Measurements from ENCODE around the gene TP53. TPM values are rescaled to one million over a fixed set of nuclear protein-coding genes. Genes with fewer than 3 reads are reported as not detected.
"Not testable (repeated sequence)": the region's sequence is repeated elsewhere in the genome, so short reads cannot be mapped to it uniquely, and the experiment has no call there.

The TP53 gene
- total RNA-seq, 2 donors from 2014 or later, result 52.3 to 65.0 TPM

DNA sequence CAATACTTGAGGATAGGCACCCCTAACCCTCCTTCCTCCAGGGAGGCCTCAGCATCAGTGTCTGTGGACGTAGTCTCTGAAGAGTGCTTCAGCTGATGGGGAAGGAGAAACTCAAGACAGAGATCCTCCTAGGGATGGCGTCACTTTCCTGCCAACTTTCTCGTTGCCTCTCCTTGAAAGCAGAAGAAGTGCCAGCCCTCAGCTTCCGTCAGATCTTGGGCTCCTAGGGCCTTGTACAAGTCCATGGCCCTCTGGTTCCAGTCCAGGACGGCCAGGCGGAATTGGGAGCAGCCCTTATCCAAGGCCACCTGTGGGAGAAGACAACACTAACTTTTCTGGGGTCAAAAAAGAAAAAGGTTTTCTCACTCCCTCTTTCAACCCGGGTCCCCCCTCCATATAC, 61.0 kb downstream of the TP53 start:
- 84% methylated on average over 7 of the region's 7 CpGs for WGBS
- no peak for DNase-seq (ENCODE audit: low spot score)
- Histone ChIP-seq H3K4me1 (replicated peaks) (no peaks in the 10 kb centered on the region), H3K27ac (peak overlapping the region in 1 of 2 donors; percentile 97), H3K9me3 (no peaks in the 10 kb centered on the region), H3K4me3 (peak overlapping the region in 1 of 2 donors; percentile 87), H3K36me3 (no peaks in the 10 kb centered on the region), H3K27me3 (replicated peaks; ENCODE audit: insufficient read depth) (no peaks in the 10 kb centered on the region)
- no peak for TF ChIP-seq POLR2A (IDR thresholded peaks at IDR 0.05)
- no peak for TF ChIP-seq POLR2AphosphoS5 (IDR thresholded peaks at IDR 0.05)
- TF ChIP-seq, protein P1, sequence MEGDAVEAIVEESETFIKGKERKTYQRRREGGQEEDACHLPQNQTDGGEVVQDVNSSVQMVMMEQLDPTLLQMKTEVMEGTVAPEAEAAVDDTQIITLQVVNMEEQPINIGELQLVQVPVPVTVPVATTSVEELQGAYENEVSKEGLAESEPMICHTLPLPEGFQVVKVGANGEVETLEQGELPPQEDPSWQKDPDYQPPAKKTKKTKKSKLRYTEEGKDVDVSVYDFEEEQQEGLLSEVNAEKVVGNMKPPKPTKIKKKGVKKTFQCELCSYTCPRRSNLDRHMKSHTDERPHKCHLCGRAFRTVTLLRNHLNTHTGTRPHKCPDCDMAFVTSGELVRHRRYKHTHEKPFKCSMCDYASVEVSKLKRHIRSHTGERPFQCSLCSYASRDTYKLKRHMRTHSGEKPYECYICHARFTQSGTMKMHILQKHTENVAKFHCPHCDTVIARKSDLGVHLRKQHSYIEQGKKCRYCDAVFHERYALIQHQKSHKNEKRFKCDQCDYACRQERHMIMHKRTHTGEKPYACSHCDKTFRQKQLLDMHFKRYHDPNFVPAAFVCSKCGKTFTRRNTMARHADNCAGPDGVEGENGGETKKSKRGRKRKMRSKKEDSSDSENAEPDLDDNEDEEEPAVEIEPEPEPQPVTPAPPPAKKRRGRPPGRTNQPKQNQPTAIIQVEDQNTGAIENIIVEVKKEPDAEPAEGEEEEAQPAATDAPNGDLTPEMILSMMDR (IDR thresholded peaks at IDR 0.05), result no peak
- intact Hi-C loops (cut with DNase I), result loop anchor here (5.0 kb wide), 1 partner anchor 61 kb away; the partner anchor contains the start of genes TP53 and WRAP53

DNA sequence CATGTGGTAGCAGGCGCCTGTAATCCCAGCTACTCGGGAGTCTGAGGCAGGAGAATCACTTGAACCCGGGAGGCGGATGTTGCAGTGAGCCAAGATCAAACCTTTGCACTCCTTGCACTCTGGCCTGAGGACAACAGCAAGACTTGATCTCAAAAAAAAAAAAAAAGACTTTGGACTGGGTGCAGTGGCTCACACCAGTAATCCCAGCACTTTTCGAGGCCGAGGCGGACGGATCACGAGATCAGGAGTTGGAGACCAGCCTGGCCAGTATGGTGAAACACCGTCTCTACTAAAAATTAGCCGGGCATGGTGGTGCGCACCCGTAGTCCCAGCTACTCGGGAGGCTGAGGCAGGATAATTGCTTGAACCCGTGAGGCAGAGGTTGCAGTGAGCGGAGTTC, 61.5 kb downstream of the TP53 start:
- intact Hi-C loops (cut with DNase I), result loop anchor here (5.0 kb wide), 1 partner anchor 62 kb away; the partner anchor contains the start of genes TP53 and WRAP53
- not testable (repeated sequence) for H3K36me3 ChIP-seq; H3K27me3 ChIP-seq (replicated peaks; ENCODE audit: insufficient read depth); H3K4me3 ChIP-seq; H3K27ac ChIP-seq; H3K4me1 ChIP-seq (replicated peaks); DNase-seq (ENCODE audit: low spot score); H3K9me3 ChIP-seq
- WGBS, result 97% methylated on average over 16 of the region's 16 CpGs

DNA sequence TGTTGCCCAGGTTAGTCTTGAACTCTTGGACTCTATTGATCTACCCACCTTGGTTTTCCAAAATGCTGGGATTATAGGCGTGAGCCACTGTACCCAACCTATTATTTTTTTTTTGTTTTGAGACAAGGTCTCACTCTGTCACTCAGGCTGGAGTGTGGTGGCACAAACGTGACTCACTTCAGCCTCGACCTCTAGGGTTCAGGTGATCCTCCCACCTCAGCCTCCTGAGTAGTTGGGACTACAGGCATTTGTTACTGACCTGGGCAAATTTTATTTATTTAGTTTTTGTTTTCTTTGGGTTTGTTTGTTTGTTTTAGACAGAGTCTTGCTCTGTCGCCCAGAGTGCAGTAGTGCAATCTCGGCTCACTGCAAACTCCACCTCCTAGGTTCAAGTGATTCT, 63.6 kb downstream of the TP53 start:
- 87% methylated on average over 5 of the region's 5 CpGs for WGBS
- no peaks in the 10 kb centered on the region for H3K36me3 ChIP-seq
- no peak for DNase-seq (ENCODE audit: low spot score)
- no peaks in the 10 kb centered on the region for H3K27me3 ChIP-seq (replicated peaks; ENCODE audit: insufficient read depth)
- no peaks in the 10 kb centered on the region for H3K4me1 ChIP-seq (replicated peaks)
- TF ChIP-seq POLR2A (IDR thresholded peaks at IDR 0.05) (no peak), POLR2AphosphoS5 (IDR thresholded peaks at IDR 0.05) (no peak)
- TF ChIP-seq, protein P1 (IDR thresholded peaks at IDR 0.05), result no peak
- intact Hi-C loops (cut with DNase I), result no loop called here
- H3K9me3 ChIP-seq, result no peaks in the 10 kb centered on the region
- H3K4me3 ChIP-seq, result no peak overlapping the region
- no peak overlapping the region for H3K27ac ChIP-seq

DNA sequence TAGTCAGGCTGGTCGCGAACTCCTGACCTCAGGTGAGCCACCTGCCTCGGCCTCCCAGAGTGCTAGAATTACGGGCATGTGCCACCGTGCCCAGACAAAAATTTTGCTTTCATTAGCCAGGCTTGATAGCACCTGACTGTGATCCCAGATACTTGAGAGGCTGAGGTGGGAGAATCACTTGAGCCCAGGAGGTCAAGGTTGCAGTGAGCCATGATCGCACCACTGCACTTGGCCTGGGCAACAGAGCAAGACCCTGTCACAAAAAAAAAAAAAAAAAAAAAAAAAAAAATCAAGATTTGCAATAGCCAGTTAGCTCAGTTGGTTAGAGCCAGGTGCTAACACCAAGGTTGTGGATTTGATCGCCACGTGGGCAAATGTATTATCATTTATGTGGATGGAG, 66.5 kb downstream of the TP53 start:
- Histone ChIP-seq H3K4me3 (no peak overlapping the region), H3K36me3 (no peaks in the 10 kb centered on the region), H3K27me3 (replicated peaks; ENCODE audit: insufficient read depth) (no peaks in the 10 kb centered on the region), H3K4me1 (replicated peaks) (no peaks in the 10 kb centered on the region), H3K27ac (no peak overlapping the region), H3K9me3 (no peaks in the 10 kb centered on the region)
- TF ChIP-seq, protein P1 (IDR thresholded peaks at IDR 0.05), result no peak
- no peak for TF ChIP-seq POLR2A (IDR thresholded peaks at IDR 0.05)
- no peak for TF ChIP-seq POLR2AphosphoS5 (IDR thresholded peaks at IDR 0.05)
- DNase-seq (ENCODE audit: low spot score), result no peak
- intact Hi-C loops (cut with DNase I), result no loop called here
- 83% methylated on average over 8 of the region's 8 CpGs for whole genome bisulfite sequencing

DNA sequence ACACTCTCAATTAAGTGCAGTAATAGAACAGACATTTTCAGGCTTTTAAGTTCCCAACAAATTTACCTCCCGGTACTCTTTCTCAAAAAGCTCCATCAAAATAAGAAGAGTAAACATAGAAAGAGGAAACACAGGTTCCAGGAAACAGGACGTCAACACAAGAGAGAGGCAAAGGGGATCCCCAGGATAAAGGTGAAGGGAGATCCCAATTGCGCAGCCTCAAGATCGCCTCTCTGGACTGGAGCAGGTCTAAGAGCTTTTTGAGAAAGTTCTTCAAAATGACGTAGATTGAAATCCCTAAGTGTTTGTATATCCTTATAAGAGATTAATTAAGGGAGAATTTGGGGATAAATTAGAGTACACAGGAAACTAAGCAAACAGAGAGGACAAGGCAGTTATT, 68.7 kb downstream of the TP53 start:
- no peak overlapping the region for H3K4me3 ChIP-seq
- H3K36me3 ChIP-seq, result no peaks in the 10 kb centered on the region
- TF ChIP-seq, protein P1 (IDR thresholded peaks at IDR 0.05), result no peak
- no peak for TF ChIP-seq POLR2AphosphoS5 (IDR thresholded peaks at IDR 0.05)
- no peak for TF ChIP-seq POLR2A (IDR thresholded peaks at IDR 0.05)
- no peaks in the 10 kb centered on the region for H3K27me3 ChIP-seq (replicated peaks; ENCODE audit: insufficient read depth)
- H3K9me3 ChIP-seq, result no peaks in the 10 kb centered on the region
- H3K27ac ChIP-seq, result no peak overlapping the region
- DNase-seq (ENCODE audit: low spot score), result no peak
- 71% methylated on average over 5 of the region's 5 CpGs for WGBS
- intact Hi-C loops (cut with DNase I), result no loop called here
- H3K4me1 ChIP-seq (replicated peaks), result no peaks in the 10 kb centered on the region

Other genes with a start within 250 kb of the TP53 start
- gene FGF11, start 248.0 kb downstream of the TP53 start, total RNA-seq, result 1 to 10 TPM; 1.2 to 4.2 TPM
- gene CHRNB1, start 242.4 kb downstream of the TP53 start, total RNA-seq, result 10 to 100 TPM in 1 of 2 donors, 1 to 10 TPM in 1; 6.9 to 10.4 TPM
- 10 to 100 TPM; 60.5 to 69.4 TPM for gene ZBTB4, start 207.9 kb downstream of the TP53 start, total RNA-seq
- gene SLC35G6, start 206.0 kb downstream of the TP53 start, total RNA-seq, result not detected
- 100 to 1,000 TPM in 1 of 2 donors, 10 to 100 TPM in 1; 79.7 to 217 TPM for gene POLR2A, start 203.1 kb downstream of the TP53 start, total RNA-seq
- 10 to 100 TPM; 29.9 to 47.9 TPM for gene TNFSF12, start 138.4 kb downstream of the TP53 start, total RNA-seq
- 10 to 100 TPM; 20.4 to 21.1 TPM for gene TNFSF13, start 128.7 kb downstream of the TP53 start, total RNA-seq
- 10 to 100 TPM; 39.6 to 65.7 TPM for gene SENP3, start 125.6 kb downstream of the TP53 start, total RNA-seq
- gene CD68, start 107.9 kb downstream of the TP53 start, total RNA-seq, result 10 to 100 TPM; 12.3 to 17.3 TPM
- gene MPDU1, start 103.6 kb downstream of the TP53 start, total RNA-seq, result 100 to 1,000 TPM; 101 to 239 TPM
- 10 to 100 TPM in 1 of 2 donors, 1 to 10 TPM in 1; 6.3 to 15.0 TPM for gene SOX15, start 97.4 kb downstream of the TP53 start, total RNA-seq
- gene FXR2, start 72.6 kb downstream of the TP53 start, total RNA-seq, result 10 to 100 TPM; 27.1 to 51.4 TPM
- 100 to 1,000 TPM in 1 of 2 donors, 10 to 100 TPM in 1; 83.3 to 139 TPM for gene SAT2, start 59.7 kb downstream of the TP53 start, total RNA-seq
- 1 to 10 TPM in 1 of 2 donors, not detected in 1; 2.1 TPM for gene SHBG, start 57.4 kb downstream of the TP53 start, total RNA-seq
- gene ATP1B2, start 36.6 kb downstream of the TP53 start, total RNA-seq, result 10 to 100 TPM in 1 of 2 donors, under 1 TPM in 1; 0.82 to 11.7 TPM
- gene WRAP53, start 987 bp upstream of the TP53 start, total RNA-seq, result 1 to 10 TPM; 8.6 to 9.4 TPM
- gene EFNB3, start 17.7 kb upstream of the TP53 start, total RNA-seq, result 1 to 10 TPM; 3.0 to 5.5 TPM
- gene DNAH2, start 30.3 kb upstream of the TP53 start, total RNA-seq, result 1 to 10 TPM in 1 of 2 donors, under 1 TPM in 1; 0.09 to 4.9 TPM
- 10 to 100 TPM; 12.7 to 30.2 TPM for gene KDM6B, start 146.7 kb upstream of the TP53 start, total RNA-seq
- 10 to 100 TPM; 11.1 to 15.7 TPM for gene TMEM88, start 167.6 kb upstream of the TP53 start, total RNA-seq
- gene NAA38, start 170.1 kb upstream of the TP53 start, total RNA-seq, result 100 to 1,000 TPM in 1 of 2 donors, 10 to 100 TPM in 1; 74.6 to 163 TPM
- 10 to 100 TPM in 1 of 2 donors, 1 to 10 TPM in 1; 5.7 to 20.8 TPM for gene CYB5D1, start 170.5 kb upstream of the TP53 start, total RNA-seq
- gene CHD3, start 201.3 kb upstream of the TP53 start, total RNA-seq, result 100 to 1,000 TPM; 166 to 196 TPM
- gene RNF227, start 228.8 kb upstream of the TP53 start, total RNA-seq, result 10 to 100 TPM in 1 of 2 donors, 1 to 10 TPM in 1; 7.8 to 32.4 TPM
- 1 to 10 TPM; 1.2 to 4.5 TPM for gene KCNAB3, start 242.4 kb upstream of the TP53 start, total RNA-seq
- 10 to 100 TPM; 57.9 to 70.9 TPM for gene TRAPPC1, start 244.5 kb upstream of the TP53 start, total RNA-seq
- gene CNTROB, start 244.7 kb upstream of the TP53 start, total RNA-seq, result 10 to 100 TPM; 25.2 to 42.0 TPM